HepG2 (cell line): Measurements from ENCODE around the gene IQCH. TPM values are rescaled to one million over a fixed set of nuclear protein-coding genes. Genes with fewer than 3 reads are reported as not detected.

Source experiments
- CEBPB ChIP-seq: IDR thresholded peaks from 2 replicates; pipeline ENCODE4 v1.6.1; 2011; ENCODE audit warnings: low read depth, low read length, improper control_type of control experiment, borderline replicate concordance
- ERF ChIP-seq: IDR thresholded peaks from 2 replicates; pipeline ENCODE4 v1.6.1; 2018; ENCODE audit warnings: missing biosample characterization, missing genetic modification reagents
- GZF1 ChIP-seq: sonication (generic); formaldehyde crosslinking; IDR thresholded peaks from 2 replicates; pipeline ENCODE4 v1.5.1; 2020; ENCODE audit warnings: mild to moderate bottlenecking, missing genetic modification reagents
- KLF9 ChIP-seq: IDR thresholded peaks from 2 replicates; pipeline ENCODE4 v1.6.1; 2016; ENCODE audit warnings: low read depth
- RAD21 ChIP-seq: fragments of 450-650 bp; formaldehyde crosslinking; IDR thresholded peaks from 2 replicates; pipeline ENCODE4 v1.5.0; 2020; ENCODE audit warnings: mild to moderate bottlenecking
- ZHX2 ChIP-seq, 2 experiments: sonication (generic) in 1 of 2; formaldehyde crosslinking in 1 of 2; IDR thresholded peaks; 2 replicates each; pipeline versions ENCODE4 v1.6.1 to v1.9.0; 2014 to 2022; ENCODE audit warnings: antibody characterized with exemption in 1 of 2, borderline replicate concordance in 1 of 2, inconsistent platforms in 1 of 2, low read depth in 1 of 2, missing genetic modification reagents in 1 of 2
- ZNF121 ChIP-seq: sonication (generic); formaldehyde crosslinking; IDR thresholded peaks from 2 replicates; pipeline ENCODE4 v1.5.0; 2020; ENCODE audit warnings: mild to moderate bottlenecking, missing genetic modification reagents
- ZNF235 ChIP-seq: sonication (generic); formaldehyde crosslinking; IDR thresholded peaks from 2 replicates; pipeline ENCODE4 v1.8.1; 2023; ENCODE audit warnings: mild to moderate bottlenecking, missing genetic modification reagents, borderline replicate concordance
- ZNF296 ChIP-seq: sonication (generic); formaldehyde crosslinking; conservative IDR thresholded peaks from 2 replicates; pipeline ENCODE4 v1.5.0; 2020; ENCODE audit warnings: mild to moderate bottlenecking, missing genetic modification reagents
- ZNF317 ChIP-seq: sonication (generic); formaldehyde crosslinking; IDR thresholded peaks from 2 replicates; pipeline ENCODE4 v1.5.0; 2020; ENCODE audit warnings: mild to moderate bottlenecking, missing genetic modification reagents
- ZNF569 ChIP-seq: sonication (generic); formaldehyde crosslinking; IDR thresholded peaks from 2 replicates; pipeline ENCODE4 v1.5.0; 2020; ENCODE audit warnings: mild to moderate bottlenecking, missing genetic modification reagents, moderate library complexity, borderline replicate concordance
- ZNF598 ChIP-seq: sonication (generic); formaldehyde crosslinking; IDR thresholded peaks from 2 replicates; pipeline ENCODE4 v1.5.1; 2020; ENCODE audit warnings: mild to moderate bottlenecking, missing genetic modification reagents, borderline replicate concordance
- ZNF605 ChIP-seq: sonication (generic); formaldehyde crosslinking; IDR thresholded peaks from 2 replicates; pipeline ENCODE4 v1.8.0; 2022; ENCODE audit warnings: mild to moderate bottlenecking, missing genetic modification reagents
- ZNF709 ChIP-seq: sonication (generic); formaldehyde crosslinking; IDR thresholded peaks from 2 replicates; pipeline ENCODE4 v1.5.0; 2020; ENCODE audit warnings: mild to moderate bottlenecking, missing genetic modification reagents
- ZSCAN22 ChIP-seq: sonication (generic); formaldehyde crosslinking; IDR thresholded peaks from 2 replicates; pipeline ENCODE4 v1.4.0; 2020; ENCODE audit warnings: mild to moderate bottlenecking, missing genetic modification reagents
- ZZZ3 ChIP-seq: sonication (generic); formaldehyde crosslinking; IDR thresholded peaks from 2 replicates; pipeline ENCODE4 v1.4.0; 2020; ENCODE audit warnings: missing genetic modification reagents, mild to moderate bottlenecking, borderline replicate concordance
- polyA plus RNA-seq, 8 experiments: library from polyadenylated mRNA; depleted of rRNA in 3 of 8; stranded (reverse) in 7 of 8; unstranded in 1 of 8; fragments of >200 nt; fragmentation: Illumina TruSeq in 4 of 8; extraction: Trizol in 4 of 8; gene quantifications; 2 replicates each; pipeline versions ENCODE4 v1.2.1 to v1.2.3, GENCODE V29; 2011 to 2016; ENCODE audit warnings: low read depth in 4 of 8, missing spikeins in 1 of 8, mixed read lengths in 1 of 8; ENCODE audit not compliant: insufficient read depth in 1 of 8
- total RNA-seq, 5 experiments: library from RNA; depleted of rRNA; stranded (reverse); fragments of >200 nt; fragmentation: Illumina TruSeq; extraction: Trizol; gene quantifications; 2 replicates each; pipeline ENCODE4 v1.2.3, GENCODE V29; 2016; ENCODE audit warnings: low read depth in 1 of 5
- TF ChIP-seq, protein P1 (sequence below): sonication (generic); formaldehyde crosslinking; IDR thresholded peaks from 2 replicates; pipeline ENCODE4 v1.9.0; 2022; ENCODE audit warnings: low read depth, missing genetic modification reagents
- TF ChIP-seq, protein P2 (sequence below): sonication (generic); formaldehyde crosslinking; IDR thresholded peaks from 2 replicates; pipeline ENCODE4 v1.5.1; 2020; ENCODE audit warnings: missing genetic modification reagents, mild to moderate bottlenecking, borderline replicate concordance

Gene IQCH
- total and polyA plus RNA-seq, 2 of the 13 experiments (the other 11 are each of a cell fraction or from before 2014, with no cell fraction given): 0.16 to 0.55 TPM

GRCh38 chr15:67542420-67543347, 288.1 kb downstream of the IQCH start, which contains the start of gene MAP2K5 (continued):
- TF ChIP-seq ZNF317 (CRISPR knock-in tag) (no peak), ZSCAN22 (CRISPR knock-in tag) (no peak), ZNF598 (no peak; the same call in 1 of the 2 replicates), KLF9 (CRISPR knock-in tag) (no peak), ZNF296 (peak; percentile 85; the same call in 1 of the 2 replicates), ZNF569 (no peak), ZZZ3 (CRISPR knock-in tag) (no peak), ZNF605 (no peak), ERF (CRISPR knock-in tag) (0 out of 2 replicates have a peak, but pooled peaks have one; percentile 35), ZHX2 (IDR thresholded peaks at IDR 0.05; ENCODE audit: low read depth) (peak; percentile 85), ZHX2 (CRISPR knock-in tag; IDR thresholded peaks at IDR 0.05; ENCODE audit: borderline replicate concordance) (no peak), RAD21 (CRISPR knock-in tag) (no peak), ZNF235 (CRISPR knock-in tag) (no peak), CEBPB (no peak), ZNF709 (no peak), GZF1 (CRISPR knock-in tag) (no peak), ZNF121 (CRISPR knock-in tag) (no peak)
- TF ChIP-seq, protein P1, sequence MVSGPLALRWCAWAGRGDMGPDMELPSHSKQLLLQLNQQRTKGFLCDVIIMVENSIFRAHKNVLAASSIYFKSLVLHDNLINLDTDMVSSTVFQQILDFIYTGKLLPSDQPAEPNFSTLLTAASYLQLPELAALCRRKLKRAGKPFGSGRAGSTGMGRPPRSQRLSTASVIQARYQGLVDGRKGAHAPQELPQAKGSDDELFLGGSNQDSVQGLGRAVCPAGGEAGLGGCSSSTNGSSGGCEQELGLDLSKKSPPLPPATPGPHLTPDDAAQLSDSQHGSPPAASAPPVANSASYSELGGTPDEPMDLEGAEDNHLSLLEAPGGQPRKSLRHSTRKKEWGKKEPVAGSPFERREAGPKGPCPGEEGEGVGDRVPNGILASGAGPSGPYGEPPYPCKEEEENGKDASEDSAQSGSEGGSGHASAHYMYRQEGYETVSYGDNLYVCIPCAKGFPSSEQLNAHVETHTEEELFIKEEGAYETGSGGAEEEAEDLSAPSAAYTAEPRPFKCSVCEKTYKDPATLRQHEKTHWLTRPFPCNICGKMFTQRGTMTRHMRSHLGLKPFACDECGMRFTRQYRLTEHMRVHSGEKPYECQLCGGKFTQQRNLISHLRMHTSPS (CRISPR knock-in tag): no peak
- TF ChIP-seq, protein P2, sequence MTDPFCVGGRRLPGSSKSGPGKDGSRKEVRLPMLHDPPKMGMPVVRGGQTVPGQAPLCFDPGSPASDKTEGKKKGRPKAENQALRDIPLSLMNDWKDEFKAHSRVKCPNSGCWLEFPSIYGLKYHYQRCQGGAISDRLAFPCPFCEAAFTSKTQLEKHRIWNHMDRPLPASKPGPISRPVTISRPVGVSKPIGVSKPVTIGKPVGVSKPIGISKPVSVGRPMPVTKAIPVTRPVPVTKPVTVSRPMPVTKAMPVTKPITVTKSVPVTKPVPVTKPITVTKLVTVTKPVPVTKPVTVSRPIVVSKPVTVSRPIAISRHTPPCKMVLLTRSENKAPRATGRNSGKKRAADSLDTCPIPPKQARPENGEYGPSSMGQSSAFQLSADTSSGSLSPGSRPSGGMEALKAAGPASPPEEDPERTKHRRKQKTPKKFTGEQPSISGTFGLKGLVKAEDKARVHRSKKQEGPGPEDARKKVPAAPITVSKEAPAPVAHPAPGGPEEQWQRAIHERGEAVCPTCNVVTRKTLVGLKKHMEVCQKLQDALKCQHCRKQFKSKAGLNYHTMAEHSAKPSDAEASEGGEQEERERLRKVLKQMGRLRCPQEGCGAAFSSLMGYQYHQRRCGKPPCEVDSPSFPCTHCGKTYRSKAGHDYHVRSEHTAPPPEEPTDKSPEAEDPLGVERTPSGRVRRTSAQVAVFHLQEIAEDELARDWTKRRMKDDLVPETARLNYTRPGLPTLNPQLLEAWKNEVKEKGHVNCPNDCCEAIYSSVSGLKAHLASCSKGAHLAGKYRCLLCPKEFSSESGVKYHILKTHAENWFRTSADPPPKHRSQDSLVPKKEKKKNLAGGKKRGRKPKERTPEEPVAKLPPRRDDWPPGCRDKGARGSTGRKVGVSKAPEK: no peak
